BLaER1 (cell line): ENCODE measurements around the gene MRPS35.

Experiments used
- H3K27ac ChIP-seq: shearing (Covaris generic); formaldehyde crosslinking; 2 replicates; pipeline ENCODE4 v1.8.1; 2022
- H3K27me3 ChIP-seq: shearing (Covaris generic); formaldehyde crosslinking; 2 replicates; pipeline ENCODE4 v1.8.1; 2022
- H3K36me3 ChIP-seq: shearing (Covaris generic); formaldehyde crosslinking; 2 replicates; pipeline ENCODE4 v1.8.1; 2022
- H3K4me1 ChIP-seq: shearing (Covaris generic); formaldehyde crosslinking; 2 replicates; pipeline ENCODE4 v1.8.1; 2022
- H3K4me2 ChIP-seq: shearing (Covaris generic); formaldehyde crosslinking; 2 replicates; pipeline ENCODE4 v1.8.1; 2022
- H3K4me3 ChIP-seq: shearing (Covaris generic); formaldehyde crosslinking; 2 replicates; pipeline ENCODE4 v1.8.1; 2022
- H3K9ac ChIP-seq: shearing (Covaris generic); formaldehyde crosslinking; 2 replicates; pipeline ENCODE4 v1.8.1; 2022
- H3K9me3 ChIP-seq: shearing (Covaris generic); formaldehyde crosslinking; 2 replicates; pipeline ENCODE4 v1.8.1; 2022
- H4K20me1 ChIP-seq: shearing (Covaris generic); formaldehyde crosslinking; 2 replicates; pipeline ENCODE4 v1.8.1; 2022
- Cebpa-rat ChIP-seq: shearing (Covaris generic); IDR thresholded peaks from 2 replicates; pipeline ENCODE4 v1.8.1; 2022

The MRPS35 gene

GRCh38 chr12:27802511-27802910 lies 91.9 kb downstream of the MRPS35 start:
- Histone ChIP-seq H3K9me3 (no peaks in the 10 kb centered on the region), H3K27me3 (no peaks in the 10 kb centered on the region), H4K20me1 (no peaks in the 10 kb centered on the region), H3K4me1 (peaks cover 12% of the 10 kb centered on the region), H3K4me2 (no peak overlapping the region), H3K4me3 (no peak overlapping the region), H3K36me3 (peaks cover 38% of the 10 kb centered on the region), H3K9ac (no peak overlapping the region), H3K27ac (no peak overlapping the region)
- TF ChIP-seq Cebpa-rat, result no peak

- no peak overlapping the region for H3K9ac ChIP-seq
- no peak overlapping the region for H3K4me2 ChIP-seq
- peaks cover 33% of the 10 kb centered on the region for H3K36me3 ChIP-seq
- no peaks in the 10 kb centered on the region for H4K20me1 ChIP-seq
- H3K9me3 ChIP-seq, result no peaks in the 10 kb centered on the region
- peaks cover 12% of the 10 kb centered on the region for H3K4me1 ChIP-seq
- H3K27me3 ChIP-seq, result no peaks in the 10 kb centered on the region
- no peak overlapping the region for H3K27ac ChIP-seq
- no peak for TF ChIP-seq Cebpa-rat
- H3K4me3 ChIP-seq, result no peak overlapping the region
Measured at GRCh38 chr12:27802936-27803335, 92.3 kb downstream of the MRPS35 start.

GRCh38 chr12:27805238-27805637 lies 94.6 kb downstream of the MRPS35 start:
- Histone ChIP-seq H3K27ac (no peak overlapping the region), H3K4me1 (peaks cover 12% of the 10 kb centered on the region), H3K36me3 (peaks cover 15% of the 10 kb centered on the region), H3K4me2 (no peak overlapping the region), H3K9ac (no peak overlapping the region), H4K20me1 (no peaks in the 10 kb centered on the region), H3K4me3 (no peak overlapping the region), H3K9me3 (no peaks in the 10 kb centered on the region), H3K27me3 (no peaks in the 10 kb centered on the region)
- no peak for TF ChIP-seq Cebpa-rat
